GM19395 (cell line): ENCODE data around the gene ENPEP.
"Not testable (repeated sequence)": the region's sequence is repeated elsewhere in the genome, so short reads cannot be mapped to it uniquely, and the experiment has no call there.

Experiments used
- ATAC-seq: cut with Tn5 transposase; IDR thresholded peaks from one replicate; pipeline ENCODE4 v1.9.1; 2021; ENCODE audit warnings: mild to moderate bottlenecking, moderate library complexity; ENCODE audit not compliant: unreplicated experiment

The ENPEP gene

GRCh38 chr4:110475881-110476818, at the start of gene ENPEP:
Gene ENPEP (plus strand): TSS chr4:110476155. CDS start chr4:110476415, 260 bp downstream.
- ATAC-seq = no peak

DNA sequence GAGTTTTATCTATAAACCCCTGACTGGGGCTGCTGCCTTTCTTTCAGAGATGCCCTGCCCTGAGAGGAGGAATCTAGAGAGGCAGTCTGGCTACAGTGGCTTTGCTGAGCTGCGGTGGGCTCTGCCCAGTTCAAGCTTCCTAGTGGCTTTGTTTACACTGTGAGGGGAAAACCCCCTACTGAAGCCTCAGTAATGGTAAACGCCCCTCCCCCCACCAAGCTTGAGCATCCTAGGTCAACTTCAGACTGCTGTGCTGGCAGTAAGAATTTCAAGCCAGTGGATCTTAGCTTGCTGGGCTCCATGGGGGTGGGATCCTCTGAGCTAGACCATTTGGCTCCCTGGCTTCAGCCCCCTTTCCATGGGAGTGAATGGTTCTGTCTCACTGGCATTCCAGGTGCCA, 44.1 kb upstream of the ENPEP start:
- ATAC-seq = not testable (repeated sequence)

- not testable (repeated sequence) for ATAC-seq
Measured at GRCh38 chr4:110437292-110437691, 38.7 kb upstream of the ENPEP start.

- ATAC-seq = not testable (repeated sequence)
Measured at GRCh38 chr4:110439209-110439608, 36.7 kb upstream of the ENPEP start.

DNA sequence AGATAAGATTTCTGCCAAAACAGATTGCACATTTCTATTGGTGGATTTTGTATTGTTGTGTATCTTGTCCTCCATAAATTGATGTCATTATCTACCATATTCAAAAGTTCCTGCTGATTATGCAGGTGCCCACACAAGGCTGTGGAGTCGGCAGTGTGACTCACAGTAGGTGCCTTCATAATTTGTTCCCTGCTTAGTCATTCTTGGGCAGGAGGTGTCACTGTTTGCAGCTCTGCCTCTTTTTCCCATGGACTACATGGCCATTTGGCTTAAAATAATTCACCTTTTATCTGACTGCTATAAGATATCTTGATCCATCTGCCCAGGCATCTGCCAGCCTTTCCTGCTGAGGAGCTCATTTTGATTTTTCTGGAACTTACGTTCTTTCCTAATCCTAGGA, 33.6 kb upstream of the ENPEP start:
- no peak for ATAC-seq

DNA sequence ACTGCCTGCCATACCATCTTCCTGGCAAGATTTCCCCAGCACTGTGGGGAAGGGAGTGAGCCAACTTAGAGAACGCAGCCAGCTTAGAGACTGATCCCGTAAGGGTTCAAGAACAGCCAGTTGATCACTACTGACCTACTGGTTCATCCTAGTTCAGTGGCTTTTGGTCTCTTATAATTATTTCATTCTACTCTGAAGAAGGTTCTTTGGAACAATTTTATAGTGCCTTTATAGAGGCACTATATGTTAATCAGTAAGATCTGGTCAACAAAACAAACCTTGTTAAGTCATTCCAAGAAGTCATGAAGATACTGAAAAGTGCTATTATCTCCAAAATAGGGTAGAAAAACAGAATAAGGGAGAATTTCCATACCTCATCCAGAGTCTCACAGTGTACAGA, 33.2 kb upstream of the ENPEP start:
- ATAC-seq = no peak

DNA sequence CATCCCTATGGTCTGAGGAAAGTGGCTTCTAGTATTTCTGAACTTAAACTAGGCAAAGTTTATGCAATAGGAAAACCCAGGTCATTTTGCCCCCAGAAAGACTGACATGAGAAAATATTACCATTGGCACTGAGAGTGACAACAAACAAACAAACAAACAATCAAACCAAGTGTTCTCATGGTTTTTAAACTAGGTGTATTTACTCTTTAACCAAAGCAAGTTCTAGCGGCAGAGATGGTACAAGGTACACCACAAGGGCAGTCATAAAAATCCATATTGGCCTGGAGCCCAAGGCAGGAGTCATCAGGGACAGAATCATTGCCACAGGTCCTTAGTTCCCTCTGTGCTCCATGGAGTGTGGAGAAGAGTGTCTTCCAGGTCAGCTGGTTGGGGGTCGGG, 26.0 kb upstream of the ENPEP start:
- ATAC-seq = no peak

GRCh38 chr4:110452546-110452945, 23.4 kb upstream of the ENPEP start:
- no peak for ATAC-seq

GRCh38 chr4:110454441-110454840, 21.5 kb upstream of the ENPEP start:
- no peak for ATAC-seq

GRCh38 chr4:110458494-110459266, 17.3 kb upstream of the ENPEP start:
- no peak for ATAC-seq

DNA sequence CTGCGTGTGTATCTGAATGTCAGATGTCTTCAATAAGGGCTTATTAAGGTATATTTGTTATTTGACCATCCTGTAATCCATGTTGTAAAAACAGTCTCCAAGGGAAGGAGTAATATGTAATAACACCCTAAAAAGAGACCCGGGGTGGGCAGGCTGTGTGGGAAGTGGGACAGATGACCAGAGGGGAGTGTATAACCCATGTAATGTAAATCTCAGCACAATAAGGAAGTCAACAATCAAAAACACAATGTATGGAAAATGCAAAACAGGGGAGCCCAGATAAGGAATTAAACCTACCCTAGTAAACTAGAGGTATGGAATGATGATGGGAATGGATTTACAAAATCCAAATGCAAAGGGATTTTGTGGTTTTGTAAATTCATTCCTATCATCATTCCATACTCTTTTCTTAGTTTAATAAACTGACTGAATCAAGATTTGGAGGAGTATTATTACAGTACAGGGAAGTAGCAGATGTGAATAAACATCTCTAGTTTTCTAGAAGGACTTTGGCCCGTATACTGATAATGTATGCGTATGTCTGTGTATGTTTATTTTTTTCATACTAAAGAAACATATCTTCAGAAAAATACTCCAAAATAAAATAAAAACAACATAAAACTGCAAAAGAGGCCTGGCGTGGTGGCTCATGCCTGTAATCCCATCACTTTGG, 15.7 kb upstream of the ENPEP start:
- no peak for ATAC-seq

DNA sequence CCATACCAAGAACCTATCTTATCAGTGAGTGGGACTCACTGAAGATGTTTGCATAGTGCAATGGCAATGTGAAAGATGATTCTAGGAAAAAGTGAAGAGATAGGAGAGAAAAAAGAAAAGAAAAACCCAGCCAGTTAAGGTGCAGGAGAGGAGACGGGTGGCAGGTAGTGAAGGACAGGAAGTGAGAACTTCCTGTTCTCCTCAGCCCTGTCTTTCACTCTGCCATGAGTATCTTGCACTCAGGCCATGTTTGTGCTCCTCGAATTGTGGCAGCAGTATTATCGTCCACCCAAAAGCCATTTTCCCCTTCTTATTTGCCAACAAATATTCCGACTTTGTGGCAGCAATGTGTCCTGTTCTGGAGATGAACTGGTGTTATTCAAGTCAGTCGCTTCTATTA, 8.6 kb upstream of the ENPEP start:
- peak; percentile 61 for ATAC-seq

DNA sequence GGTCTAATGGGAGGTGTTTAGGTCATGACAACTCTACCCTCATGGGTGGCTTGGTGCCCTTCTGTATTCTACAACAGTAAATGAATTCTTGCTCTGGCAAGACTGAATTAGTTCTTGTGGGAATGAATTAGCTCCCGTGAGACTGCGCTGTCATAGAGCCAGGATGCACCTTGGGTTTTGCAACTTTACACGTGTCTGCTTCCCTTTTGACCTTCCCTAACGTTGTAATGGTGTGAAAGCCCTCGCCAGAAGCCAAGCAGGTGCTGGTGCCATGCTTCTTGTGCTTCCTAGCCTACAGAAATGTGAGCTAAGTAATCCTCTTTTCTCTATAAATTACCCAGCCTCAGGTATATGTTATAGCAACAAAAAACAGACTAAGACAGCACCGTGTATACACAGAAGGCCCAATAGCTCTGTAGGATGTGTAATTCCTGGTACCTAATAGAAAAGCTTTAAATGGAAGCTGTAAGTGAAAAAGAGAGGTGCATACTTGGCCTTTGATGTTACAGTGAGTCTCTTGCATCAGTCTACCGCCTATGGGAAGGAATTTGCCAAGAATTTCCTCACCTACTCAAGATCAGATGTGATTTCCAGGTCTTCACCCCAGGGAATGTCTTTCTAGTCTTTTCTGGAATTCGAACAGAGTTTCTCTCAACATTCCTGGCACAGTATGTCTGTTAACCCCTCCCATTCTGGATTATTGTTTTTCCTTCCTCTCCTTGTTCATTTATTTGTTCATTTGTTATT, 3.2 kb upstream of the ENPEP start:
- ATAC-seq = no peak

DNA sequence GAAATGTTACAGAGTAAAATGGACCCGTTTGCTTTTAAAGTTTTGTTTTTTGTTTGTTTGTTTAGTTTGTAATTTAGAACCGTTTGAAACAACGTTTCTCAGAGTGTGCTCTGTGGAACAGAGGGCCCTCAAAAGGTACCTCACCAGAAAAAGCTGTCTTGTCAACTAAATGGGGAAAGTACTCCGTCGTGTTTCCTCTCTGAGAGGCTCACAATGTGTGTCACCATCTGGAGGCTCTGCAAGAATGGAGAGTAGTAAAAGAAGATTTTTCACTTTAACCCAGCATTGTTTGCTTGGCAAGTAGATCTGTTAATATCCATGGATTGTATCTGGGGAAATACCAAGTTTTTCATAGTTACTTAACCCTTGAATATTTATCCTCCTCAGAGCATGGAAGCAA, 1.5 kb upstream of the ENPEP start:
- no peak for ATAC-seq

DNA sequence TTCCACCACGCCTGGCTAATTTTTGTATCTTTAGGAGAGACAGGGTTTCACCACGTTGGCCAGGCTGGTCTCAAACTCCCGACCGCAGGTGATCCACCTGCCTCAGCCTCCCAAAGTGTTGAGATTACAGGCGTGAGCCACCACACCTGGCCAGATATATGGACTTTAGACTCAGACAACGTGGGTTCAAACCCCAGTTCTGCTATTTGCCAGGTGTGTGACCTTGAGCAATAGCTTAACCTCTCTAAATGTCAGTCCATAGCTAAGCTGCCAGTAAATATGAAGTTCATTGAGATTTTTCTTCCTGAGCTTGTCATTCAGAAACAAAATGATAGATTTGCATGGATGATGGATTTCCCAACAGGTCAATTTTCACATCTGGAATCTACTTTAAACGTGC, 875 bp upstream of the ENPEP start:
- not testable (repeated sequence) for ATAC-seq

DNA sequence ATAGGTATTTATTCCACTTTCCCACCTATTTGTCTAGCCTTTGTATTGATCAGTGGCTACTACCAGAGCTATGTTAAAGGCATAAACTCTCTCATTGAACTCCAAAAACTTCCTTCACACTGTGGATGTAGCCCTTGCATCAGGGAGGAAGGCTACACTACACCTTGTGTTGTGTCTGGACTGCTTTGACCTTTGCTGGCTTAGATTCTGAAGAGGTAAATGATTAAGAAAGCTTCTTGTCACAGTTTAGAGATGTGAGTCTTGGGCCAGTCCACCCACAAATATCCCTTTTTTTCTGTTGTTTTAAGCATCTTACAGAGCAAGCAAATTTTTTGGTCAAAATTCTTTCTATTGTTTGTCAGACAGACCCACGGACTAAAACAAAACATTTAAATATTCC, 1.9 kb downstream of the ENPEP start:
- no peak for ATAC-seq

DNA sequence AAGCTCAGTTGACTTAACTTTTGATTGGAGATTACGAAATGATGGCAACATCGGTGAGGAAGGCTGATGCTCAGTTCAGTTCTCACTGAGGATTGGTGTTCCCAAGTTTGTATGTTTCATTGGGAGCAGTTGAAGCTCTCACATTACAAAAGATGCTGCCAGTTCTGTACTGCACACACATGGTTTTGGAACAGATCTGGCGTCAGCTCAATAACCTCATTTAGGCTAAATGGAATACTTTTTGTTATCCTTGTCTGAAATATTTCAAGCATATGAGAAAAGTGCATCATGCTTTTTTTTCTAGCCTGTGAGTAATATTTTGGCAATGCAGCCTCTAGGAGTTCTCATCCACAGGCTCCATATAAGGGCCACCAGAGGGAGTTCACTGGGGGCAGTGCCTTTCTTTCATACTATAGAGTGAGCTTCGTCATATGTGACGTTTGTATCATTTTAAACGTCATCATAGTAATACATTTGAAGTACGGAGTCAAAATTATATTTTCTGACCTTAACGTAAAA, 4.1 kb downstream of the ENPEP start:
- no peak for ATAC-seq

GRCh38 chr4:110480746-110481271, 4.9 kb downstream of the ENPEP start:
- ATAC-seq = no peak

GRCh38 chr4:110483516-110483915, 7.6 kb downstream of the ENPEP start:
- no peak for ATAC-seq

- ATAC-seq = peak; percentile 100
Measured at GRCh38 chr4:110484029-110484428, 8.1 kb downstream of the ENPEP start.
